NCI-H1694 (cell line): ENCODE data around the gene BAG3.

ENCODE experiments used
- DNase-seq: peaks from one replicate; lab custom pipeline; 2025; lab: John Stamatoyannopoulos, UW

The BAG3 gene

GRCh38 chr10:119667562-119668328 lies 16.6 kb downstream of the BAG3 start:
- DNase-seq, result no peak

GRCh38 chr10:119668461-119668860 lies 17.3 kb downstream of the BAG3 start:
- DNase-seq, result no peak

GRCh38 chr10:119669331-119669730 lies 18.2 kb downstream of the BAG3 start:
- no peak for DNase-seq

GRCh38 chr10:119669975-119670640 lies 18.9 kb downstream of the BAG3 start:
- DNase-seq, result no peak

- no peak for DNase-seq
Observed at GRCh38 chr10:119670717-119671116, 19.5 kb downstream of the BAG3 start.

GRCh38 chr10:119671381-119671780 lies 20.2 kb downstream of the BAG3 start:
- DNase-seq, result no peak

- DNase-seq, result no peak
Observed at GRCh38 chr10:119672291-119672690, 21.1 kb downstream of the BAG3 start.

- no peak for DNase-seq
Observed at GRCh38 chr10:119673271-119673670, 22.1 kb downstream of the BAG3 start.

GRCh38 chr10:119675483-119676170 lies 24.4 kb downstream of the BAG3 start:
- DNase-seq, result no peak

- no peak for DNase-seq
Observed at GRCh38 chr10:119677126-119677525, 25.9 kb downstream of the BAG3 start.

- no peak for DNase-seq
Observed at GRCh38 chr10:119677904-119678755, 26.9 kb downstream of the BAG3 start.

GRCh38 chr10:119679480-119679829 lies 28.3 kb downstream of the BAG3 start:
- DNase-seq, result no peak

GRCh38 chr10:119680050-119680449 lies 28.9 kb downstream of the BAG3 start:
- no peak for DNase-seq

GRCh38 chr10:119680650-119681081 lies 29.5 kb downstream of the BAG3 start:
- no peak for DNase-seq

- DNase-seq, result peak; percentile 6
Observed at GRCh38 chr10:119686465-119687191, 35.4 kb downstream of the BAG3 start.

- DNase-seq, result no peak
Observed at GRCh38 chr10:119687192-119688032, 36.2 kb downstream of the BAG3 start.

GRCh38 chr10:119688033-119688508 lies 36.9 kb downstream of the BAG3 start:
- DNase-seq, result no peak

GRCh38 chr10:119689016-119689580 lies 37.9 kb downstream of the BAG3 start:
- DNase-seq, result no peak

GRCh38 chr10:119691726-119692125 lies 40.5 kb downstream of the BAG3 start:
- no peak for DNase-seq
